ACHN (cell line): ENCODE data around the gene EPHA6.
"Not testable (repeated sequence)": the region's sequence is repeated elsewhere in the genome, so short reads cannot be mapped to it uniquely, and the experiment has no call there.

Experiments
- DNase-seq: peaks from one replicate; pipeline ENCODE4 v3.0.0-alpha.2; 2015
- in situ Hi-C: cut with HindIII; loops from 2 replicates; pipeline ENCODE4 v1.10.0; 2017; ENCODE audit warnings: low sequenced_read_pairs, low pct_ligation_motif_present, low pct_unique_long_range_greater_than_20kb

EPHA6 gene

GRCh38 chr3:96996009-96996408 is 181.6 kb downstream of the EPHA6 start:
- in situ Hi-C loops, result no loop called here

GRCh38 chr3:97001611-97002010 is 187.2 kb downstream of the EPHA6 start:
- in situ Hi-C loops, result no loop called here
- DNase-seq, result no peak

More at GRCh38 chr3:96996009-96996408, 181.6 kb downstream of the EPHA6 start:
- no peak for DNase-seq

- DNase-seq, result no peak
- in situ Hi-C loops, result no loop called here
These were observed 195.1 kb downstream of the EPHA6 start for GRCh38 chr3:97009427-97010019.

- in situ Hi-C loops, result no loop called here
- no peak for DNase-seq
These were observed 196.7 kb downstream of the EPHA6 start for GRCh38 chr3:97010881-97011657.

GRCh38 chr3:97021778-97022177 is 207.4 kb downstream of the EPHA6 start:
- in situ Hi-C loops, result no loop called here

GRCh38 chr3:97025612-97026011 is 211.2 kb downstream of the EPHA6 start:
- in situ Hi-C loops, DNase-seq: not testable (repeated sequence)

More at GRCh38 chr3:97021778-97022177, 207.4 kb downstream of the EPHA6 start:
- DNase-seq, result no peak

- DNase-seq, result no peak
- in situ Hi-C loops, result no loop called here
These were observed 215.6 kb downstream of the EPHA6 start for GRCh38 chr3:97029972-97030371.

GRCh38 chr3:97037294-97037943 is 223.0 kb downstream of the EPHA6 start:
- in situ Hi-C loops, result no loop called here
- DNase-seq, result no peak

GRCh38 chr3:97043411-97043810 is 229.0 kb downstream of the EPHA6 start:
- in situ Hi-C loops, result no loop called here
- no peak for DNase-seq

GRCh38 chr3:97057365-97057764 is 243.0 kb downstream of the EPHA6 start:
- in situ Hi-C loops, result no loop called here
- no peak for DNase-seq

- in situ Hi-C loops, result no loop called here
- DNase-seq, result no peak
These were observed 244.8 kb downstream of the EPHA6 start for GRCh38 chr3:97059168-97059567.

- DNase-seq, result no peak
- in situ Hi-C loops, result no loop called here
These were observed 252.1 kb downstream of the EPHA6 start for GRCh38 chr3:97066531-97066930.

- DNase-seq, result no peak
- in situ Hi-C loops, result no loop called here
These were observed 255.9 kb downstream of the EPHA6 start for GRCh38 chr3:97070302-97070701.

GRCh38 chr3:97074546-97074945 is 260.2 kb downstream of the EPHA6 start:
- in situ Hi-C loops, result no loop called here

GRCh38 chr3:97076673-97077072 is 262.3 kb downstream of the EPHA6 start:
- in situ Hi-C loops, result no loop called here
- no peak for DNase-seq

More at GRCh38 chr3:97074546-97074945, 260.2 kb downstream of the EPHA6 start:
- DNase-seq, result no peak

- DNase-seq, result no peak
- in situ Hi-C loops, result no loop called here
These were observed 275.2 kb downstream of the EPHA6 start for GRCh38 chr3:97089621-97090020.

- peak; percentile 12 for DNase-seq
- in situ Hi-C loops, result no loop called here
These were observed 288.2 kb downstream of the EPHA6 start for GRCh38 chr3:97102641-97103040.

GRCh38 chr3:97105989-97106651 is 291.7 kb downstream of the EPHA6 start:
- DNase-seq, result no peak
- in situ Hi-C loops, result no loop called here

- DNase-seq, result no peak
- in situ Hi-C loops, result no loop called here
These were observed 292.2 kb downstream of the EPHA6 start for GRCh38 chr3:97106652-97106989.
